KMS-11 (cell line): Measurements from ENCODE around the gene MEOX2.

Experiments used
- H2AFZ ChIP-seq: fragments of 200-600 bp; sonication (generic); 2 replicates; pipeline ENCODE4 v1.6.1; 2016; ENCODE audit warnings: antibody characterized with exemption, mixed run types, low read depth
- H3K27ac ChIP-seq: fragments of 200-600 bp; sonication (generic); 2 replicates; pipeline ENCODE4 v1.6.1; 2016; ENCODE audit warnings: mild to moderate bottlenecking, mixed run types
- H3K27me3 ChIP-seq: fragments of 200-600 bp; sonication (generic); 2 replicates; pipeline ENCODE4 v1.6.1; 2017; ENCODE audit warnings: mild to moderate bottlenecking, low read depth, mixed run types, moderate library complexity; ENCODE audit not compliant: insufficient read depth
- H3K36me3 ChIP-seq: fragments of 200-600 bp; sonication (generic); 2 replicates; pipeline ENCODE4 v1.6.1; 2017; ENCODE audit warnings: mild to moderate bottlenecking, mixed run types; ENCODE audit not compliant: insufficient read depth
- H3K4me1 ChIP-seq: fragments of 200-600 bp; sonication (generic); 2 replicates; pipeline ENCODE4 v1.6.1; 2016; ENCODE audit warnings: mild to moderate bottlenecking, low read depth, mixed run types; ENCODE audit not compliant: poor library complexity, severe bottlenecking
- H3K4me2 ChIP-seq: fragments of 200-600 bp; sonication (generic); 2 replicates; pipeline ENCODE4 v1.7.0; 2016; ENCODE audit warnings: mild to moderate bottlenecking, mixed run types
- H3K4me3 ChIP-seq: fragments of 200-600 bp; sonication (generic); IDR thresholded peaks from 2 replicates; pipeline ENCODE4 v1.6.1; 2017; ENCODE audit warnings: low read depth, low read length, mixed read lengths; ENCODE audit not compliant: insufficient read depth
- H3K79me2 ChIP-seq: fragments of 200-600 bp; sonication (generic); 2 replicates; pipeline ENCODE4 v1.6.1; 2016; ENCODE audit warnings: low read depth, mixed run types; ENCODE audit not compliant: insufficient read depth
- H3K9ac ChIP-seq: fragments of 200-600 bp; sonication (generic); 2 replicates; pipeline ENCODE4 v1.6.1; 2016; ENCODE audit warnings: mild to moderate bottlenecking, mixed run types
- H4K20me1 ChIP-seq: fragments of 200-600 bp; sonication (generic); 2 replicates; pipeline ENCODE4 v1.6.1; 2016; ENCODE audit warnings: mild to moderate bottlenecking, mixed run types; ENCODE audit not compliant: insufficient read depth
- TF ChIP-seq, protein P1 (sequence below): fragments of 200-600 bp; sonication (generic); conservative IDR thresholded peaks from 2 replicates; pipeline ENCODE4 v1.6.1; 2017; ENCODE audit warnings: low read depth, mild to moderate bottlenecking, antibody characterized with exemption, low read length, moderate library complexity, mixed read lengths

MEOX2 gene

DNA sequence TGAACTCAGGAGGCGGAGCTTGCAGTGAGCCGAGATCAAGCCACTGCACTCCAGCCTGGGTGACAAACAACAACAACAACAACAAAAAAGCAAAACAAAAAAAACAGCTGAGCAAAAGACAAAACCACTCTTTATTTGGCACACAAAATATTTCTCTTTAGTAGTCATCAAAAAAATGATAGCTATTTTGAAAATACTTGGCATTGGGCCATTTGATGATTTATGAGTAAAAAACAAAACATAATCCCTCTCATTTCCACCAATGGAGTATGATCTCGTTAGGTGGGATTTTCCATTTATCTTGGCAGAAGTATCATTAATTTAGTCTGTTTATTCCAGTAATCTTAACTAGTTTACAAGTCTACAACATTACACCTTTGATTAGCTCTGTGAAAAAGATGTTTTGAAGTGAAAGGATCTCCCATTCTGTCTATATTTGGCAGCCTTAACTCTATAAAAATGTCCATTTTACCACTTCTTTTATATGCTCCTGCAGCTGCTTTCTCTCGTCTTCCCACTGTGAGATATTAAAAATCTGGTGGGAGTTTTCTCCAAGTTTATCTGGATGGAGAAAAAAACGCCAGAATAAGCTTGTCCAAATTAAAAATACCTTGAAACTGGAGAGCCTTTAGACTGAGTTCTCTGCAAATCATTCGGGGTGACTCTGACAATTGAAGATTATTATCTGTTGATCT is 65.8 kb downstream of the MEOX2 start:
- Histone ChIP-seq H3K79me2 (no peaks in the 10 kb centered on the region), H3K9ac (no peak overlapping the region), H3K27ac (no peak overlapping the region), H3K4me2 (no peak overlapping the region), H3K36me3 (no peaks in the 10 kb centered on the region), H2AFZ (no peak overlapping the region), H3K4me1 (no peaks in the 10 kb centered on the region), H3K4me3 (no peak overlapping the region), H4K20me1 (no peaks in the 10 kb centered on the region), H3K27me3 (no peaks in the 10 kb centered on the region)
- TF ChIP-seq, protein P1, sequence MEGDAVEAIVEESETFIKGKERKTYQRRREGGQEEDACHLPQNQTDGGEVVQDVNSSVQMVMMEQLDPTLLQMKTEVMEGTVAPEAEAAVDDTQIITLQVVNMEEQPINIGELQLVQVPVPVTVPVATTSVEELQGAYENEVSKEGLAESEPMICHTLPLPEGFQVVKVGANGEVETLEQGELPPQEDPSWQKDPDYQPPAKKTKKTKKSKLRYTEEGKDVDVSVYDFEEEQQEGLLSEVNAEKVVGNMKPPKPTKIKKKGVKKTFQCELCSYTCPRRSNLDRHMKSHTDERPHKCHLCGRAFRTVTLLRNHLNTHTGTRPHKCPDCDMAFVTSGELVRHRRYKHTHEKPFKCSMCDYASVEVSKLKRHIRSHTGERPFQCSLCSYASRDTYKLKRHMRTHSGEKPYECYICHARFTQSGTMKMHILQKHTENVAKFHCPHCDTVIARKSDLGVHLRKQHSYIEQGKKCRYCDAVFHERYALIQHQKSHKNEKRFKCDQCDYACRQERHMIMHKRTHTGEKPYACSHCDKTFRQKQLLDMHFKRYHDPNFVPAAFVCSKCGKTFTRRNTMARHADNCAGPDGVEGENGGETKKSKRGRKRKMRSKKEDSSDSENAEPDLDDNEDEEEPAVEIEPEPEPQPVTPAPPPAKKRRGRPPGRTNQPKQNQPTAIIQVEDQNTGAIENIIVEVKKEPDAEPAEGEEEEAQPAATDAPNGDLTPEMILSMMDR: no peak

DNA sequence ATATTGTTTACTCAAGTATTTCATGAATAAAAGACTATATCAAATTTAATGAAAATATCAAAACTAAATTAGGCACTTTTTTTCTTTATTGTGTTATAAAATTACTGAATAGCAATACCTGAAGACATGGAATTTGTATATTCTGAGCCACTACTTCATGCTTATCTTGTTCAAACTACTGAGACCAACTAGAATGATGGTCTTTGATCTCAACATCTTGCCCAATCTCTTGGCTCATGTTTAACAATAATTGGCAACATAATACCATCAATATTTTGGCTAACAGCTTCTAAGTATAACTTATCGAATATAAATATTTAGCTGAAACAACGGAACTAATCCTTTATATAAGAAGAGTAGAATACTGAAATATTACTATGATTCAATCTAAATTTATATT is 68.2 kb downstream of the MEOX2 start:
- no peak overlapping the region for H3K9ac ChIP-seq

DNA sequence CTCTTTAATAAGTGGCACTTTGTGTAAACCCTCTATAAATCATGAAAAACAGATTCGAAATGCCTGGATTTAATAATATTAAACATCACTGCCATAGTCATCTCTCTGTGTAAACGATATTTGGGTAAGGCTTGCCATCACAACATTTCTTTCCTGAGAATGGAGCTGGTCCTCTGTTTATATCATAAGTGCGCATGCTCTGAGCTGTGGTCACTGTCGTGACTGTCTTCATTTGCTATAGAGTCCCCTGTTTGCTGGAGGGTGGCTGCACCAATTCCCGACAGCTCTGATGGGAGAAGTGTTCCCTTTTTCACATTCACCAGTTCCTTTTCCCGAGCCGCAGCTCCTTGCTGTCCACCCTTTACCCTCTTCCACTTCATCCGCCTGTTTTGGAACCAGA is 74.3 kb downstream of the MEOX2 start:
- H3K79me2 ChIP-seq: no peaks in the 10 kb centered on the region
- no peaks in the 10 kb centered on the region for H3K27me3 ChIP-seq
- TF ChIP-seq, protein P1: no peak
- H4K20me1 ChIP-seq: no peaks in the 10 kb centered on the region
- H3K36me3 ChIP-seq: no peaks in the 10 kb centered on the region
- no peak overlapping the region for H3K4me3 ChIP-seq
- no peaks in the 10 kb centered on the region for H3K4me1 ChIP-seq
- H3K9ac ChIP-seq: no peak overlapping the region
- H2AFZ ChIP-seq: no peak overlapping the region
- H3K4me2 ChIP-seq: no peak overlapping the region
- no peak overlapping the region for H3K27ac ChIP-seq

More for the DNA sequence above, 68.2 kb downstream of the MEOX2 start:
- no peak overlapping the region for H3K27ac ChIP-seq
- no peak overlapping the region for H3K4me3 ChIP-seq
- no peaks in the 10 kb centered on the region for H3K79me2 ChIP-seq
- no peak overlapping the region for H2AFZ ChIP-seq
- no peak overlapping the region for H3K4me2 ChIP-seq
- H3K36me3 ChIP-seq: no peaks in the 10 kb centered on the region
- H3K27me3 ChIP-seq: no peaks in the 10 kb centered on the region
- no peaks in the 10 kb centered on the region for H4K20me1 ChIP-seq
- TF ChIP-seq, protein P1: no peak
- H3K4me1 ChIP-seq: no peaks in the 10 kb centered on the region

DNA sequence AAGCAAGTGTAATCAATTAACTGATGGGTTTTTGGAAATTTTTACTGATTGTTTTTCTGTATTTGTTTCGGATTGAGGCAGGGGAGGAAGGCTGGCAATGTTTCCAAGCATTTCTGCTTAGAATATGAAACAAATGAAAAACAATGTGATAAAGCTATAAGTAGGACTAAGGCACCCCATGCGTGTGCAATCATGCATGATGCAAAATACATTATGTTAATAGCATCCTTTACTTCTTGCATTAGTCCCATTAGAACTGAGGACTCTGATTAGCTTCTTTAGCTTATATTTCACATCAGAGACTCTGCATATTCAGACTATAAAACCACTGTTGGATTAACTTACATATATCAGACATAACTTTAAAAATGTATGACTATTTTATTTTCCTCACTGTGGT is 76.0 kb downstream of the MEOX2 start:
- Histone ChIP-seq H4K20me1 (no peaks in the 10 kb centered on the region), H3K36me3 (no peaks in the 10 kb centered on the region)
- TF ChIP-seq, protein P1: no peak

More for the DNA sequence above, 76.0 kb downstream of the MEOX2 start:
- Histone ChIP-seq H3K79me2 (no peaks in the 10 kb centered on the region), H2AFZ (no peak overlapping the region), H3K27ac (no peak overlapping the region), H3K4me3 (no peak overlapping the region), H3K27me3 (no peaks in the 10 kb centered on the region), H3K4me2 (no peak overlapping the region), H3K9ac (no peak overlapping the region), H3K4me1 (no peaks in the 10 kb centered on the region)
